Epithelial cell of proximal tubule (primary cell): ENCODE results near the gene KCTD6. TPM values are rescaled to one million over a fixed set of nuclear protein-coding genes. Genes with fewer than 3 reads are reported as not detected.

Experiments
- DNase-seq: peaks from one replicate; pipeline ENCODE4 v3.0.0-alpha.2; 2011; ENCODE audit warnings: low read depth
- H3K4me3 ChIP-seq: 2 replicates; pipeline ENCODE4 v1.5.1; 2011; ENCODE audit warnings: low read depth, mild to moderate bottlenecking, low read length
- CTCF ChIP-seq: conservative IDR thresholded peaks from 2 replicates; pipeline ENCODE4 v1.5.1; 2012; ENCODE audit warnings: low read depth, mild to moderate bottlenecking, low read length
- total RNA-seq: library from RNA; depleted of rRNA; stranded (reverse); fragments of >200 nt; gene quantifications from 2 replicates; pipeline ENCODE4 v1.2.3, GENCODE V29; 2015

Gene KCTD6
- total RNA-seq, 1 donor from 2014 or later: 7.9 TPM

- H3K4me3 ChIP-seq: no peak overlapping the region
- no peak for DNase-seq
- TF ChIP-seq CTCF: no peak
Measured at GRCh38 chr3:58531555-58531954, 39.7 kb downstream of the KCTD6 start.

- DNase-seq: no peak
- peak; percentile 33 for TF ChIP-seq CTCF
- H3K4me3 ChIP-seq: no peak overlapping the region
Measured at GRCh38 chr3:58531956-58532355, 40.1 kb downstream of the KCTD6 start.

GRCh38 chr3:58532794-58533220 lies 40.9 kb downstream of the KCTD6 start:
- no peak overlapping the region for H3K4me3 ChIP-seq
- no peak for DNase-seq
- peak; percentile 96 for TF ChIP-seq CTCF

- no peak for TF ChIP-seq CTCF
- no peak for DNase-seq
Measured at GRCh38 chr3:58534592-58535494, 42.9 kb downstream of the KCTD6 start.

GRCh38 chr3:58535531-58536500 lies 43.9 kb downstream of the KCTD6 start:
- H3K4me3 ChIP-seq: no peak overlapping the region
- TF ChIP-seq CTCF: no peak
- DNase-seq: no peak

More at GRCh38 chr3:58534592-58535494, 42.9 kb downstream of the KCTD6 start:
- no peak overlapping the region for H3K4me3 ChIP-seq

- H3K4me3 ChIP-seq: no peak within 1 kb of the TSS
- no peak for TF ChIP-seq CTCF
- no peak for DNase-seq
Measured at GRCh38 chr3:58536501-58537411, 44.9 kb downstream of the KCTD6 start, which contains the start of gene ACOX2. TSS of gene ACOX2 (minus strand) at chr3:58537190. CDS start at chr3:58535106, 2,084 bp downstream.
